Ishikawa (cell line): ENCODE data around the gene CCT5.

Experiments
- CEBPB ChIP-seq: IDR thresholded peaks from 2 replicates; pipeline ENCODE4 v1.6.1; 2012
- CREB1 ChIP-seq: IDR thresholded peaks from 2 replicates; pipeline ENCODE4 v1.6.1; 2012; ENCODE audit warnings: low read depth
- EGR1 ChIP-seq: IDR thresholded peaks from 2 replicates; pipeline ENCODE4 v1.6.1; 2012
- FOXM1 ChIP-seq: IDR thresholded peaks from 2 replicates; pipeline ENCODE4 v1.6.1; 2012; ENCODE audit warnings: low read depth, borderline replicate concordance
- NFIC ChIP-seq: IDR thresholded peaks from 2 replicates; pipeline ENCODE4 v1.6.1; 2012
- RAD21 ChIP-seq: IDR thresholded peaks from 2 replicates; pipeline ENCODE4 v1.6.1; 2012; ENCODE audit warnings: low read depth
- TAF1 ChIP-seq: IDR thresholded peaks from 2 replicates; pipeline ENCODE4 v1.6.1; 2012; ENCODE audit warnings: low read depth, mild to moderate bottlenecking
- TCF12 ChIP-seq: IDR thresholded peaks from 2 replicates; pipeline ENCODE4 v1.6.1; 2012; ENCODE audit warnings: low read depth
- YY1 ChIP-seq: IDR thresholded peaks from 2 replicates; pipeline ENCODE4 v1.6.1; 2012; ENCODE audit warnings: low read depth
- TF ChIP-seq, protein P1 (sequence below): IDR thresholded peaks from 2 replicates; pipeline ENCODE4 v1.6.1; 2012
- TF ChIP-seq, protein P2 (sequence below): IDR thresholded peaks from 2 replicates; pipeline ENCODE4 v1.6.1; 2012; ENCODE audit warnings: low read depth, mild to moderate bottlenecking

DNA sequence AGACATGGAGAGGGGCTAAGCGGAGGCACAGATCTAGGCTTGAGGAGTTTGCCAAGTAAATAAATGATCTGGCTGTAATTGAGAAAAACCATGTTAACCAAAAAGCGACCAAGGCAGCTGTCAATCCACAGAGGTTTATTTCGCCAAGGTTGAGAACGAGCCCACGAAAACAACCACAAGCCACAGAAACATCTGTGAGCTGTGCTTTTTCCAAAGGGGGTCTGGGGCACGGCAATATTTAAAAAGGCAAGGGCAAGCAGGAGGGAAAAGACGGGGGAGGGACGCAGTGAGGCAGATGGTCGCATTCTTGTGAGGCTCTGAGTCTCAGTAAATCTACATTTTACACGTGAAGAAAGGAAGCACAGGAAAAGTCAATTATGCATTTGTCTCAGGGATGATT, 25.4 kb downstream of the CCT5 start:
- no peak for TF ChIP-seq RAD21
- no peak for TF ChIP-seq YY1
- TF ChIP-seq FOXM1, result no peak
- TF ChIP-seq TAF1, result no peak
- TF ChIP-seq EGR1, result no peak
- TF ChIP-seq CEBPB, result no peak
- no peak for TF ChIP-seq NFIC
- TF ChIP-seq, protein P1, sequence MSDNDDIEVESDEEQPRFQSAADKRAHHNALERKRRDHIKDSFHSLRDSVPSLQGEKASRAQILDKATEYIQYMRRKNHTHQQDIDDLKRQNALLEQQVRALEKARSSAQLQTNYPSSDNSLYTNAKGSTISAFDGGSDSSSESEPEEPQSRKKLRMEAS, result no peak
- TF ChIP-seq TCF12, result no peak
- TF ChIP-seq, protein P2, sequence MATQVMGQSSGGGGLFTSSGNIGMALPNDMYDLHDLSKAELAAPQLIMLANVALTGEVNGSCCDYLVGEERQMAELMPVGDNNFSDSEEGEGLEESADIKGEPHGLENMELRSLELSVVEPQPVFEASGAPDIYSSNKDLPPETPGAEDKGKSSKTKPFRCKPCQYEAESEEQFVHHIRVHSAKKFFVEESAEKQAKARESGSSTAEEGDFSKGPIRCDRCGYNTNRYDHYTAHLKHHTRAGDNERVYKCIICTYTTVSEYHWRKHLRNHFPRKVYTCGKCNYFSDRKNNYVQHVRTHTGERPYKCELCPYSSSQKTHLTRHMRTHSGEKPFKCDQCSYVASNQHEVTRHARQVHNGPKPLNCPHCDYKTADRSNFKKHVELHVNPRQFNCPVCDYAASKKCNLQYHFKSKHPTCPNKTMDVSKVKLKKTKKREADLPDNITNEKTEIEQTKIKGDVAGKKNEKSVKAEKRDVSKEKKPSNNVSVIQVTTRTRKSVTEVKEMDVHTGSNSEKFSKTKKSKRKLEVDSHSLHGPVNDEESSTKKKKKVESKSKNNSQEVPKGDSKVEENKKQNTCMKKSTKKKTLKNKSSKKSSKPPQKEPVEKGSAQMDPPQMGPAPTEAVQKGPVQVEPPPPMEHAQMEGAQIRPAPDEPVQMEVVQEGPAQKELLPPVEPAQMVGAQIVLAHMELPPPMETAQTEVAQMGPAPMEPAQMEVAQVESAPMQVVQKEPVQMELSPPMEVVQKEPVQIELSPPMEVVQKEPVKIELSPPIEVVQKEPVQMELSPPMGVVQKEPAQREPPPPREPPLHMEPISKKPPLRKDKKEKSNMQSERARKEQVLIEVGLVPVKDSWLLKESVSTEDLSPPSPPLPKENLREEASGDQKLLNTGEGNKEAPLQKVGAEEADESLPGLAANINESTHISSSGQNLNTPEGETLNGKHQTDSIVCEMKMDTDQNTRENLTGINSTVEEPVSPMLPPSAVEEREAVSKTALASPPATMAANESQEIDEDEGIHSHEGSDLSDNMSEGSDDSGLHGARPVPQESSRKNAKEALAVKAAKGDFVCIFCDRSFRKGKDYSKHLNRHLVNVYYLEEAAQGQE, result no peak
- TF ChIP-seq CREB1, result no peak
